ENCODE results near the gene AP4S1.

Gene AP4S1

DNA sequence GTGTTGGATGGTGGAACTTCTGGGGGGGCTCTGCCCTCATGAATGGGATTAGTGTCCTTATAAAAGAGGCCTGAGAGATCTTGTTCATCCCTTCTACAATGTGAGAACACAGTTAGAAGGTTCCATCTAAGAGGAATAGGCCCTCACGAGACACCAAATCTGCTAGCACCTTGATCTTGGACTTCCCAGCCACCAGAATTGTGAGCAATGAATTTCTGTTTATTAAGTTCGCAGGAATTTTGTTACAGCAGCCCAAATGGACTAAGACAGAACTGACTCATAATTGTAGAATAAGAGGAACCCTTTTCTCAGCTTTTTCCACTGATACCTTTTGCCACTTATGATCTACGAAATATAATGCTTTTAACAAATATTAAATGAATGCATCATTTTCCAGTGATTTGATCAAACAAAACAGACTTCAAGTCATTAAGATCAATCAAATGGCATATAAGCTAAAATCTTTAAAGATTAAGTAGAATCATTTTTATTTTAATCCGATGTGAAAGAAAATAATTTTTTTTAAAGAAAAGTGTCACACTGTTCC is 113.9 kb downstream of the AP4S1 start:
- no peak for DNase-seq

DNA sequence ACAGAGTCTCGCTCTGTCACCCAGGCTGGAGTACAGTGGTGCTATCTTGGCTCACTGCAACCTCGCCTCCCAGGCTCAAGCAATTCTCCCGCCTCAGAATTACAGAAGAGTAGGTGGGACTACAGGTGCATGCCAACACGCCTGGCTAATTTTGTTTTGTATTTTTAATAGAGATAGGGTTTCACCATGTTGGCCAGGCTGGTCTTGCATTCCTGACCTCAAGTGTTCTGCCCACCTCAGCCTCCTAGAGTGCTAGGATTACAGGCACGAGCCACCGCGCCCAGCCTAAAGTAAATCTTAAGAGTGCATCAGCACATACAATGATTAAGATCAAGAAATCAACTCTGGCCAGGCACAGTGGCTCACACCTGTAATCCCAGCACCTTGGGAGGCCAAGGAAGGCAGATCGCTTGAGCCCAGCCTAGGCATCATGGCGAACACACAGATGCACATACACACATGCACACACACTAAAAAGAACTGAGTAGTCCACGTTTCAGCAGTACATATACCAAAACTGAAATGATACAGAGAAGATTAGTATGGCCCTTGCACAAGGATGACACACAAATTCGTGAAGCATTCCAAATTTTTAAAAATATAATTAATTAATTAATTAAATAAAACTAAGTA is 117.1 kb downstream of the AP4S1 start:
- no peak for DNase-seq
